ENCODE measurements around the gene SSC5D.
A peak's percentile ranks its signal among the peaks of the same experiment; 100 is the strongest.

GRCh38 chr19:55479451-55480230, 8.6 kb upstream of the SSC5D start:
- TF ChIP-seq CTCF (IDR thresholded peaks at IDR 0.05): peak in 1 of 6 experiments; percentile 26
- peak in 1 of 2 donors; percentile 29 for TF ChIP-seq POLR2A (IDR thresholded peaks at IDR 0.05)

All from thyroid gland (tissue), 4 donors.